HG03469 (cell line): ENCODE results near the gene UST.
"Not testable (repeated sequence)": the region's sequence is repeated elsewhere in the genome, so short reads cannot be mapped to it uniquely, and the experiment has no call there.

Source experiments
- ATAC-seq: cut with Tn5 transposase; IDR thresholded peaks from one replicate; pipeline ENCODE4 v1.9.1; 2021; ENCODE audit warnings: mild to moderate bottlenecking, moderate library complexity, moderate number of reproducible peaks; ENCODE audit not compliant: unreplicated experiment

The UST gene

GRCh38 chr6:148934539-148934938 is 187.7 kb downstream of the UST start:
- no peak for ATAC-seq

GRCh38 chr6:148934961-148935360 is 188.1 kb downstream of the UST start:
- no peak for ATAC-seq

DNA sequence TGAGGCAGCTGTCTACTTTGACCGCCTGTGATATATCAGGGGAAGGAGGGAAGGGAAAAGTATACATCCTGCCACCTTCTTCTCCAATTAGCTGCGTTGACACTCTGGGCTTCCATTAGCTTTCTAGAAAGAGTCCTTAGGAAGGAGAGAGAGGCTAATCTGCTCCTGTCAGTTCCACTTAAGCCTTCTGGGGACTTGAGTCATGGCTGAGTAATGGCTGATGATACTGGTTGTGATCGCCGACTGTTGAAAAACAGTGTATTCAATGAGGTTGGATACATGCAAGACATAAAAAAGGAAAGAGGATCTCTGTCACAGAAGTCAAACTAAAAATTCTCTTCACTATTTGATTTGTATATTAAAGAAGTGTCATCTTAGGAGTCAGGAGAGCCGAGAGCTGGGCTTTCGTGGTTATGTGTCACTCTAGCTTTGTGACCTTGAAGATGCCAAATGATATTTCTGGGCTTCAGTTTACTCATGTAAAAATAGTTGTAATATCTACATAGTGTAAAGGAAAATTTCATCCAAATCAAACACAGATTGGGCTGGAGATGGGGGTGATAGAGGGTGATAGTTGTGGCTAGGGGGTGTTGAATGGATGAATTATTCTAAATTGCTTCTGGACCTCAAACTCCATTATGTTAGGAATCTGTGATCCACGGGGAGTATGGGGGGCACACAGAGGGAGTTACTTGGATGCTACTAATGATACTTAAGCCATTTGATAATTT is 189.0 kb downstream of the UST start:
- no peak for ATAC-seq

DNA sequence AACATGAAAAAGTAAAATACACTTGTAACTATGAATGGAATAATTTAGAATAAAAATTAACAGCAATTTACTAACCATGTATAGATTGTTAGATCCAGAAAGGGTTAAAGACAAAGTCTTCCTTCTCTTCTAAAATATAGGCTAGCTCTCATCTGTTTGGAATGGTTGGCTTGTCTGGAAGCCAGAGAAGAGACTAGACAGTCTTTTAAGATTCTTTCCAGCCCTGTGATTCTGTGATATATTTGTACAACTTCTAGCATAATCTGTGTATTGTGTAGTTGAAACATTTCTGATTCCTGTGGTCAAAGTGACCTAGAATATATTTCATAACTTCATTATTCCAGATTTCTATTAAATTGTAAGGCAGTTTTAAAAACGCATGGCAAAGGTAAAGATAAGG is 196.6 kb downstream of the UST start:
- no peak for ATAC-seq

GRCh38 chr6:148944608-148945007 is 197.8 kb downstream of the UST start:
- ATAC-seq = no peak

GRCh38 chr6:148945301-148946021 is 198.6 kb downstream of the UST start:
- no peak for ATAC-seq

GRCh38 chr6:148947621-148948444 is 201.0 kb downstream of the UST start:
- ATAC-seq = peak; percentile 62

DNA sequence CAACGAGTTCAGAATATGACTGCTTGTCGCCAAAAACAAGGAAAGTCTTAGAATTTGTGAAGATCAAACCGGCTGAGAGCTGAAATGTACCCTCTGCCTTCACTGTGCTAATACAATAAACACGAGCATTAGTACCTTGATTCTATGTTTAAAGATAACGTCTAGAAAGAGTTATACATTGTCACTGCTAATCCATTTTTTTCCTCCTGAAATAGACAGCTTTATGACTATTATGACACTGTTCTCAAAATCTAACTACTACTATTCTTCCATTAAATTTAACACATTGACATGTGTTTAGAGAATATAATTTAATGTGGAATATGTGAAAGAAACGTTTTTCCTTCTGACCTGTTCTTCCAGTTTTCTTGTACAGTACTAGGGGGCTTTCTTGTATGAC is 204.8 kb downstream of the UST start:
- no peak for ATAC-seq

DNA sequence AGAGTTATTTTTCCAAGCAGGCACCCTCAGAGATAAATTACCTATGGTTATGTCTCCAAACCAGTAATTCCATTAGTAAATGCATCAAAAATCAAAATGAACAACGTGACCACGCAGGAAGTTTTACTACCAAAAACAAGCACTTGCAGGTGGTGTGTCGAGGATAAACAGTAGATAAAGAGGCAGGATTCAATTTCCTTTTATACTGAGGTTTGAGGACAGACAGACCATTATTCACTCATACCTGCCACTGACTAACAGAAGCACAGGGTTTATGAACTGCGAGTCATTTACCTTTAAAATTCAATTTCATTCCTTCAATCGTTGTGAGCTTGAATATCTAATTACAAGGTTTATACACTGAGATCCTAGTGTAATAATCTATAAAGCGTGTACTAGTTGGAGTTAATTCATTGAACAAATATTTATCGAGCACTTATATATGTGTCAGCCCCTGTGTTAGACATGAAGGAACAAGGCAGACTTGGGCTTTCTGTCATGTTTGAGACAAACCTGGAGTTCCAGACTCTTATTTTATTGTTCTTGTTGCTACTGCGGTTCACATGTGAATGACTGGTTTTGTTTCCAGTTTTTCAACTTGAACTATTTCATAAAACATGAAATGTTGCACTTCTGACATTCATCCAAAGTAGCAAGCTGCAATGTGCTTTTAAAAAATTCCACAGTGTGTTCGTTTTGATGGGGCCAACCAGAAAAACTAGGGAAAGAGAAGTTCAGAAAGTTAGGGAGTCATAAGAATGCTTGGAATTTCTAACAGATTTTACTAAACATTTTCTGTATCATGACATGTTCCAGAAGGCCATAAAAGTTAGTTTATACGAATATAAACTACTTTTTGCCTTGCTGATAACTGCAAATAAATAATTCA is 205.6 kb downstream of the UST start:
- ATAC-seq = no peak

DNA sequence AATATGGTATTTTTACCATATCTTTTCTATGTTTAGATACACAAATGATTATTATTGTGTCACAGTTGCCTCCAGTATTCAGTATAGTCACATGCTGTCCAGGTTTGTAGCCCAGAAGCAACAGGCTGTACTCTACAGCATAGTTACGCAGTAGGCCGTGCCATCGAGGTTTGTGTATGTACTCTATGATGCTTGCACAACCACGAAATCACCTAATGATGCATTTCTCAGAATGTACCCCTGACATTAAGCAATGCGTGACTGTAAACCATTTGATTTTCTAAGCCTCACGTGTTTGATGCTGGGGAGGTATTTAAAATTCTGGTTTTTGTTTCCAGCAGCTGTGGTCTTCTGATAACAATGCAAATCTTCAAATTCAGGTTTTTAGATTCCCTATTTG is 207.6 kb downstream of the UST start:
- no peak for ATAC-seq

DNA sequence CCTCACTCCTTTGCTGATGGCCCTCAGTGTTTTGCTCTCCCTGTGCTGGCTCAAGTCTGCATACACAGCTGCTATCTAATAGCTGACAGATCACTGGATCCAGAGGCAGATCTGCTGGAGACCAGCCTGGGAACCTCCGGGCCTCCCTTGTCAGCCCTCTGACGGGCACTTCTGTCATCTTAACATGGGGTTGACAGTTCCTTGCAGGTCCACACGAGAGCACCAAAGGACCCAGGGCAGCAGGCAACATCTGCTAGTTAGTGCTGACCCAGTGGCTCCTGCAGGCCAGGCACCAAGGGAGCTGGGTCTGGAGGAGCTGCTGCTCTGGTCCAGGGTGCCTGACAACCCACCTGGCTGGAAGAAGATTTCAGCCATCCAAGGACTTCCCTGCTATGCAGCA is 208.1 kb downstream of the UST start:
- ATAC-seq = no peak

DNA sequence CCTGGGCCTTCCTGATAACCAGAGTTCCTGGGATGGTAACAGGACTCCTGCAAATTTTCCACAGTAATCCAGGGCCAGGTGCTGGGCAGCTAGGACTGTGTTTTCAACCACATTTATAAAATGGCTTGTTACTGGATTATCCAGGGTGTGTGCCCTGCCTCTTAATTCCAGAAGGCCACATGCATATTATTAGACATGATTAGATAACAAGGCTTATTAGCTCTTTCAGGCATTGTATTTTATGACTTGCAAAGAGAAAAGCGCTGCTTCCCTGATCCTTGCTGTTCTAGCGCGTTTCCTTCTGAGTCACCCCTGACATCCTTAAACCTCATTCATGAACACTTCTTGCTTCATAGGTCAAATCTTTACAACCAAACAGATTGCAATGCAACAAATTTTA is 208.6 kb downstream of the UST start:
- ATAC-seq = no peak

DNA sequence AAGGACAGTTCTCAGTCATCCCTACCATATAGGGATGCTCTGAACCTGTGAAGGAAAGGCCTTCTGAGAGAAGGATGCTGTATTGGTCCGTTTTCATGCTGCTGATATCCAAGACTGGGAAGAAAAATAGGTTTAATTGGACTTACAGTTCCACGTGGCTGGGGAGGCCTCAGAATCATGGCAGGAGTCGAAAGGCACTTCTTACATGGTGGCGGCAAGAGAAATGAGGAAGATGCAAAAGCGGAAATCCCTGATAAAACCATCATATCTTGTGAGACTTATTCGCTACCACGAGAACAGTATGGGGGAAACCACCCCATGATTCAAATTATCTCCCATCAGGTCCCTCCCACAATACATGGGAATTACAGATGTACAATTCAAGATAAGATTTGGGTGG is 209.3 kb downstream of the UST start:
- not testable (repeated sequence) for ATAC-seq

GRCh38 chr6:148957752-148958151 is 210.9 kb downstream of the UST start:
- ATAC-seq = no peak

DNA sequence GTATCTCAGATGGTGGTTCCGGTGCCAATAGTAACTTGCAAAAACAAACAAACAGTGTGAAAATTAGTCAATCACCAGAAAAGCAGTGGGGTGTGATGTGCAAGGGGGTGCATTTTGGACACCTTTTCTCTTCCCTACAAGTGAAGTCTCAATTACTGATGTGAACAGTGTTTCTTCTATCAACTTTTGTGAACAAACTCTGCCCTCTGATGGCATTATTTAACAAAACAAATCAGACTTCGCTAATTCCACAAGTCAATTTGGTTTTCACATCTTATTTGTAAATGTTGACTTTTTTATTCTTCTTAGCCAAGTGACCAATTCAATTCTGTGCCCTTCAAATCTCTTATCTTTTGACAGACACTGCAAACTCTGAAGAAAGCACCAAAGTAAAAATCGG is 212.2 kb downstream of the UST start:
- ATAC-seq = no peak

DNA sequence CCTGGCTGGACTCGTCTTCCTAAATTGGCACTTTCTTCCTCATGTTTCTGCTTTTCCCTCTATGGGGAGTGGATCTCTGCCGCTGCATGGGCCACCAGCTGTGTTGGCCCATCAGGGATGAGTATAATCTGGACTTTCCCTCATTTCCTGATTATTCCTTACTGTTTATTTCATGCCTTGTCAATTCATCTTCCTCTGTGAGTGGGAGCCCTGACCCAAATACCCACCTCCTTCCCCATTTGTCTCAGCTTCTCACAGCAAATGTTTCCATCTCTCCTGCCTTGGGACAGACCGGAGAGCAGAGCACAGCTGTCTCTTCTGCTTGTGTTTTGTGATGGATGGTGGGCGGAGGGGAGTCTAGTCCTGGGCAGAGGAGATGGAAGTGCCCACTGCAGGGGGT is 212.7 kb downstream of the UST start:
- ATAC-seq = no peak

DNA sequence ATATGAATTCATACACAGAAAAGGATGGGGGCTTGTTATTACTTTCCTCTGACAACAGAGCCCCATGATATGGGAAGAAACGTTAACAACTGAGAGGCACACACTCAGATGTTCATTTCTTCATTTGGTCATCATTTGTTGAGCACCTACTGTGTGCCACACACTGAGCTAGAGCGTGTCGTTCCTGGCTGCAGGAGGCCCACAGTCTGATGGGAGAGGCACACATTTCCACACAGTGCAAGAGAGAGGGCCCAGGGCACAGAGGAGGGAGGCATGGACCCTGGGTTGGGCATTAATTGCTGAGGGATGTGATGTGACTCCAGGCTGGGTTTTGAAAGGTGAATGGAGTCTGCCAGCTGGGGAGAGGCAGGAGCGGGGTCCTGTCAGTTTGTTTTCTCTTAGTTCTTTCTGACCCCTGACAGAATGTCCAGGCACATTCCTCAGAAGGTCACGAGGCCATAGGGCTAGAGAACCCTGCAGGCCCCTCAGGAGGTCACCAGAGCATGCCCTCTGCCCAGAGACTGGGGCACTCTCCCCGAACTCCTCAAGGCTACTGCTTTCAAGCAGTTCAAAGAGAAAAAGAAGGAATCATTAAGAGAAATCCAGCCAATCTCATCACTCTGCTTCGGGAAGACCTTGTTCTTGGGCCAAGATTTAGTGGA is 216.2 kb downstream of the UST start:
- ATAC-seq = no peak

DNA sequence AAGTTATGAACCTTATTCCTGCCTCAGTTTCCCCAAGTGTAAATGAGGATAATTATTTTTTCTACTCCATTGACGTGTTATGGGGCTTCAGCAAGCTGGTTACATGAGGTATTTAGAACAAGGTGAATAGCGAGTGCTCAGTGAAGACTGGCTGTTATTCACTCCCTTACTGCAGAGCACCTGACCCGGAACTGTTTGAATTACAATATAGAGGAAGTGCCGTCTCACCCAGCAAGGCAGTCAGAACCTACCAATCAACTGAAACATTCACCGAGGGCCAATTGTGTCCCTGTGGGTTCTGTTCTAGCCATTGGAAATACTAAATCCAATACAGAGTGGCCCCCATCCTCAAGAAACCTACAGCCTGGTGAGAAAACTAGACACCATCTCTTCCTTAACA is 216.9 kb downstream of the UST start:
- ATAC-seq = no peak

DNA sequence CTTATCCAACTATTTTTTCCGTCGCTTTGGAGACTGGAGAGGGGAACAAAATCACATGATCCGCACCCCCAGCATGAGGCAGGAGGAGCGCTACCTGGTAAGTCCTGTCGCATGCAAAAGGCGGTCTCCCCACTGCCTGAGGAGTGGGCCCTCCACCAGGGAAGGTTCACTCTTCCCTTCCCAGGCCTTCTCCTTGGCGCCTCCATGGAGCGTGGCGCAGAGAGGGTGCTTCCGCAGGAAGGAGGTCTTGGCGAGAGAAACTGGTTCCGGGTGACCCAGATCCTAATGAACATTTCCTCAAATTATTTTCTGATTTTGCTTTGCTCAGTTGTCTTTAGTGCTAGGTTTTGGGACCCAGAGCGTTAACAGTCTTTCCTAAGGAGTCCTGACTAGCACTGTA is 217.6 kb downstream of the UST start:
- ATAC-seq = no peak

GRCh38 chr6:148965287-148965686 is 218.5 kb downstream of the UST start:
- ATAC-seq = no peak
